ENCODE data around the gene HELZ. TPM values are rescaled to one million over a fixed set of nuclear protein-coding genes. Genes with fewer than 3 reads are reported as not detected.

HELZ gene
- total and polyA plus RNA-seq, 2 donors from 2014 or later, result 2.8 to 58.8 TPM

DNA sequence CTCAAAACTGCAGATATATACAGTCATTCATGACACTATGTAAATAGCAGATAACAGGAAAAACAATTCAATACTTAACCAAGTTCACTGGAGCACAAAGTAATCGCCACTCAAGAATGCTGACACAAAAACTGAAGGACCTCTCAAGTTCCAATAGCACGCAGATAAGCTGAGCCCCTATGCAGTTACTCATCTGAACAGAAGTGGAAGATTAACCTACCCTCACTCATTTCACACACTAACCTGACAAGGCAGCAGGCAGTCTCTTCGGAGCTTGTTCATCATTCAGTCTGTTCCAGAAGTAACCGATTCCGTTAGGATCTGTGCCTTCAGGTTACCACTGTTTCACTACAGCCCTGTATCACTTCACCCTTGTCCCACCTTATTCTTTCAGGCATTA is 6.0 kb downstream of the HELZ start:
- H3K27ac ChIP-seq (ENCODE audit: low read depth in 2 of 2, low read length in 2 of 2), result peak overlapping the region in 1 of 2 donors; percentile 13
- FAIRE-seq, result no peak
- H3K9ac ChIP-seq (ENCODE audit: low read length in 3 of 3), result no peak overlapping the region
- peak in 2 of 5 donors; percentile 54 to 61 for DNase-seq
- TF ChIP-seq, protein P1, sequence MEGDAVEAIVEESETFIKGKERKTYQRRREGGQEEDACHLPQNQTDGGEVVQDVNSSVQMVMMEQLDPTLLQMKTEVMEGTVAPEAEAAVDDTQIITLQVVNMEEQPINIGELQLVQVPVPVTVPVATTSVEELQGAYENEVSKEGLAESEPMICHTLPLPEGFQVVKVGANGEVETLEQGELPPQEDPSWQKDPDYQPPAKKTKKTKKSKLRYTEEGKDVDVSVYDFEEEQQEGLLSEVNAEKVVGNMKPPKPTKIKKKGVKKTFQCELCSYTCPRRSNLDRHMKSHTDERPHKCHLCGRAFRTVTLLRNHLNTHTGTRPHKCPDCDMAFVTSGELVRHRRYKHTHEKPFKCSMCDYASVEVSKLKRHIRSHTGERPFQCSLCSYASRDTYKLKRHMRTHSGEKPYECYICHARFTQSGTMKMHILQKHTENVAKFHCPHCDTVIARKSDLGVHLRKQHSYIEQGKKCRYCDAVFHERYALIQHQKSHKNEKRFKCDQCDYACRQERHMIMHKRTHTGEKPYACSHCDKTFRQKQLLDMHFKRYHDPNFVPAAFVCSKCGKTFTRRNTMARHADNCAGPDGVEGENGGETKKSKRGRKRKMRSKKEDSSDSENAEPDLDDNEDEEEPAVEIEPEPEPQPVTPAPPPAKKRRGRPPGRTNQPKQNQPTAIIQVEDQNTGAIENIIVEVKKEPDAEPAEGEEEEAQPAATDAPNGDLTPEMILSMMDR (IDR thresholded peaks at IDR 0.05; ENCODE audit: borderline replicate concordance, extremely low read depth, insufficient read depth), result no peak
- peaks cover 6 to 13% (median 6%) of the 10 kb centered on the region in 3 donors for H3K36me3 ChIP-seq (ENCODE audit: control insufficient read depth in 2 of 3, insufficient read depth in 3 of 3, low read length in 3 of 3)
- no peaks in the 10 kb centered on the region for H3K9me3 ChIP-seq (ENCODE audit: control insufficient read depth in 2 of 3, insufficient read depth in 1 of 3, low read length in 3 of 3)
- H3K27me3 ChIP-seq (ENCODE audit: control insufficient read depth, insufficient read depth, low read length), result no peaks in the 10 kb centered on the region
- peak overlapping the region in 1 of 3 donors; percentile 10 for H3K4me3 ChIP-seq (ENCODE audit: low read length in 3 of 3)
- intact Hi-C loops (cut with DNase I), result no loop called here
- H3K4me1 ChIP-seq (ENCODE audit: control insufficient read depth in 2 of 3, insufficient read depth in 2 of 3, low read depth in 1 of 3, low read length in 3 of 3), result peaks cover 3 to 30% (median 7%) of the 10 kb centered on the region in 3 donors

GRCh38 chr17:67232441-67232840 is 12.6 kb downstream of the HELZ start:
- H3K27ac ChIP-seq (ENCODE audit: low read depth in 2 of 2, low read length in 2 of 2), result no peak overlapping the region
- no peaks in the 10 kb centered on the region for H3K4me1 ChIP-seq (ENCODE audit: control insufficient read depth in 2 of 3, insufficient read depth in 2 of 3, low read depth in 1 of 3, low read length in 3 of 3)
- H3K27me3 ChIP-seq (ENCODE audit: control insufficient read depth, insufficient read depth, low read length), result no peaks in the 10 kb centered on the region
- H3K9me3 ChIP-seq (ENCODE audit: control insufficient read depth in 2 of 3, insufficient read depth in 1 of 3, low read length in 3 of 3), result no peaks in the 10 kb centered on the region
- TF ChIP-seq, protein P1 (IDR thresholded peaks at IDR 0.05; ENCODE audit: borderline replicate concordance, extremely low read depth, insufficient read depth), result no peak
- peaks cover 3 to 8% (median 4%) of the 10 kb centered on the region in 3 donors for H3K36me3 ChIP-seq (ENCODE audit: control insufficient read depth in 2 of 3, insufficient read depth in 3 of 3, low read length in 3 of 3)
- no peak overlapping the region for H3K4me3 ChIP-seq (ENCODE audit: low read length in 3 of 3)
- DNase-seq (no peak), FAIRE-seq (no peak)
- no peak overlapping the region for H3K9ac ChIP-seq (ENCODE audit: low read length in 3 of 3)
- intact Hi-C loops (cut with DNase I), result no loop called here

- Histone ChIP-seq H3K4me3 (ENCODE audit: low read length in 3 of 3) (no peak overlapping the region), H3K27me3 (ENCODE audit: control insufficient read depth, insufficient read depth, low read length) (no peaks in the 10 kb centered on the region), H3K9me3 (ENCODE audit: control insufficient read depth in 2 of 3, insufficient read depth in 1 of 3, low read length in 3 of 3) (no peaks in the 10 kb centered on the region), H3K36me3 (ENCODE audit: control insufficient read depth in 2 of 3, insufficient read depth in 3 of 3, low read length in 3 of 3) (peaks cover 0 to 4% (median 0%) of the 10 kb centered on the region in 3 donors), H3K27ac (ENCODE audit: low read depth in 2 of 2, low read length in 2 of 2) (no peak overlapping the region), H3K4me1 (ENCODE audit: control insufficient read depth in 2 of 3, insufficient read depth in 2 of 3, low read depth in 1 of 3, low read length in 3 of 3) (no peaks in the 10 kb centered on the region), H3K9ac (ENCODE audit: low read length in 3 of 3) (no peak overlapping the region)
- DNase-seq (no peak), FAIRE-seq (no peak)
- TF ChIP-seq, protein P1 (IDR thresholded peaks at IDR 0.05; ENCODE audit: borderline replicate concordance, extremely low read depth, insufficient read depth), result no peak
- intact Hi-C loops (cut with DNase I), result no loop called here
Observed at GRCh38 chr17:67229109-67229955, 15.7 kb downstream of the HELZ start.

Measured in kidney (tissue), 14 donors.